ENCODE measurements around the gene ST3GAL3. TPM values are rescaled to one million over a fixed set of nuclear protein-coding genes. Genes with fewer than 3 reads are reported as not detected.

ST3GAL3 gene
- total and polyA plus RNA-seq, 12 donors: 14.5 to 39.3 (median 31.7) TPM

- no peak for DNase-seq
- 72 to 78% methylated on average over 13 of the region's 13 CpGs for WGBS, 2 donors
- intact Hi-C loops (cut with DNase I): loop anchor here in 1 of 10 donors (10.0 kb wide), 1 partner anchor 88 kb away; no protein-coding TSS in a partner anchor
Measured at GRCh38 chr1:43786201-43786958, 79.0 kb downstream of the ST3GAL3 start.

GRCh38 chr1:43786960-43787359 is 79.6 kb downstream of the ST3GAL3 start:
- Histone ChIP-seq H3K27me3 (no peaks in the 10 kb centered on the region), H3K9me3 (no peaks in the 10 kb centered on the region), H3K27ac (peak overlapping the region in 7 of 10 donors; percentile 9 to 59 (median 43)), H3K4me1 (peaks cover 3 to 37% (median 31%) of the 10 kb centered on the region in 9 donors), H3K36me3 (peaks cover 0 to under 1% (median 0%) of the 10 kb centered on the region in 9 donors), H3K4me3 (no peak overlapping the region)
- DNase-seq (peak in 1 of 2 donors; percentile 25), ATAC-seq (peak in 7 of 8 donors; percentile 80 to 91 (median 86))
- TF ChIP-seq, protein P1, sequence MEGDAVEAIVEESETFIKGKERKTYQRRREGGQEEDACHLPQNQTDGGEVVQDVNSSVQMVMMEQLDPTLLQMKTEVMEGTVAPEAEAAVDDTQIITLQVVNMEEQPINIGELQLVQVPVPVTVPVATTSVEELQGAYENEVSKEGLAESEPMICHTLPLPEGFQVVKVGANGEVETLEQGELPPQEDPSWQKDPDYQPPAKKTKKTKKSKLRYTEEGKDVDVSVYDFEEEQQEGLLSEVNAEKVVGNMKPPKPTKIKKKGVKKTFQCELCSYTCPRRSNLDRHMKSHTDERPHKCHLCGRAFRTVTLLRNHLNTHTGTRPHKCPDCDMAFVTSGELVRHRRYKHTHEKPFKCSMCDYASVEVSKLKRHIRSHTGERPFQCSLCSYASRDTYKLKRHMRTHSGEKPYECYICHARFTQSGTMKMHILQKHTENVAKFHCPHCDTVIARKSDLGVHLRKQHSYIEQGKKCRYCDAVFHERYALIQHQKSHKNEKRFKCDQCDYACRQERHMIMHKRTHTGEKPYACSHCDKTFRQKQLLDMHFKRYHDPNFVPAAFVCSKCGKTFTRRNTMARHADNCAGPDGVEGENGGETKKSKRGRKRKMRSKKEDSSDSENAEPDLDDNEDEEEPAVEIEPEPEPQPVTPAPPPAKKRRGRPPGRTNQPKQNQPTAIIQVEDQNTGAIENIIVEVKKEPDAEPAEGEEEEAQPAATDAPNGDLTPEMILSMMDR (IDR thresholded peaks at IDR 0.05): no peak
- intact Hi-C loops (cut with DNase I): loop anchor here in 1 of 10 donors (10.0 kb wide), 1 partner anchor 88 kb away; no protein-coding TSS in a partner anchor
- 12 to 28% methylated on average over 1 of the region's 1 CpG for WGBS, 2 donors

More at GRCh38 chr1:43786201-43786958, 79.0 kb downstream of the ST3GAL3 start:
- Histone ChIP-seq H3K27me3 (no peaks in the 10 kb centered on the region), H3K9me3 (no peaks in the 10 kb centered on the region), H3K4me1 (peaks cover 3 to 37% (median 31%) of the 10 kb centered on the region in 9 donors), H3K36me3 (no peaks in the 10 kb centered on the region), H3K4me3 (no peak overlapping the region), H3K27ac (peak overlapping the region in 8 of 10 donors; percentile 21 to 59 (median 42))
- TF ChIP-seq, protein P1 (IDR thresholded peaks at IDR 0.05): no peak
- peak in 3 of 8 donors; percentile 22 to 40 (median 29) for ATAC-seq

DNA sequence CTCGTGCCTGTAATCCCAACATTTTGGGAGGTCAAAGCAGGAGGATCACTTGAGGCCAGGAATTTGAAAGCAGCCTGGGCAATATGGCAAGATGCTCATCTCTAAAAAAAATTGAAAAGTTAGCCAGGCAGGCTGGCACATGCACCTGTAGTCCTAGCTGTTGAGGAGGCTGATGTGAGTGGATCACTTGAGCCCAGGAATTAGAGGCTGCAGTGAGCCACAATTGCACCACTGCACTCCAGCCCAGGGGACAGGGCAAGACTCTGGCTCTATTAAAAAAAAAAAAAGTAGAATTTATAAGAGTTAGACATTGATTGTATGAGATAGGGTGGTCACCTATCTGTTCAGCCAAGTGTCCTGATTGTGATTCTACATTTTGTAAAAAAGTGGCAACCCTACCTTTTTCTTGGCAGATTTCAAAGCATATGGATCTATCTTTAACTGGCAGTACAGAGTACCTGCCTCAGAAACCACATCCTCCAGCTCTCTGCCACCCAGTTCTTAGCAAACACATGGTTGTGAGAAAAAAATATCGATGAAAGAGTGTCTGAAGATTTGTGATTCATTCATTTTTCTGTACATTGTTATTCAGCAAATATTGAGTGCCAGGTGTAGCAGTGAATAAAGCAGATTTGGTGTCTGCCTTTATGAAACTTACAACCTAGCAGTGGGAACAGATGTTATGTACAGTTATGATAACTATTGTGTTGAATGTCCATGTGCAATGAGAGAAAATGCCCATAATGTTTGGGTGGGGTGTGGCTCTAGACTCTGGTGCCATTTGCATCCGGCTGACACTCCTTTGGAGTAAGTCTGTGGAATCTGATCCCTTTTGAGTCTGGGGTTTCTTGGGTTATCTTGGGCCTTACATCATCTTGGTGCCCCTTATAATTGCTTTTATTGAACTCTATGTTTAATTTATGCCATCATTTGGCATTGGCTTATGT is 82.5 kb downstream of the ST3GAL3 start:
- Histone ChIP-seq H3K36me3 (peaks cover 0 to 12% (median 0%) of the 10 kb centered on the region in 9 donors), H3K27me3 (no peaks in the 10 kb centered on the region), H3K4me3 (no peak overlapping the region), H3K4me1 (peaks cover 3 to 24% (median 20%) of the 10 kb centered on the region in 9 donors), H3K27ac (no peak overlapping the region), H3K9me3 (no peaks in the 10 kb centered on the region)
- intact Hi-C loops (cut with DNase I): loop anchor here in 1 of 10 donors (10.0 kb wide), 1 partner anchor 85 kb away; no protein-coding TSS in a partner anchor
- 94% methylated on average over 3 of the region's 3 CpGs for WGBS, 2 donors
- DNase-seq: no peak
- ATAC-seq: no peak
- TF ChIP-seq, protein P1 (IDR thresholded peaks at IDR 0.05): no peak

- ATAC-seq (no peak), DNase-seq (no peak)
- Histone ChIP-seq H3K27ac (no peak overlapping the region), H3K4me3 (no peak overlapping the region), H3K27me3 (no peaks in the 10 kb centered on the region), H3K4me1 (peaks cover 3 to 26% (median 24%) of the 10 kb centered on the region in 9 donors), H3K9me3 (no peaks in the 10 kb centered on the region), H3K36me3 (peaks cover 0 to 12% (median 0%) of the 10 kb centered on the region in 9 donors)
- intact Hi-C loops (cut with DNase I): no loop called here
- WGBS, 2 donors: 96 to 100% methylated on average over 2 of the region's 2 CpGs
- TF ChIP-seq, protein P1 (IDR thresholded peaks at IDR 0.05): no peak
Measured at GRCh38 chr1:43791243-43791642, 83.9 kb downstream of the ST3GAL3 start.
